ENCODE measurements around the gene ARSB.
A peak's percentile ranks its signal among the peaks of the same experiment; 100 is the strongest.

Gene ARSB

GRCh38 chr5:78843436-78843835 lies 141.7 kb downstream of the ARSB start:
- DNase-seq, result no peak
- 93% methylated on average over 1 of the region's 1 CpG for WGBS
- peaks cover 2% of the 10 kb centered on the region for H3K79me1 ChIP-seq (replicated peaks; ENCODE audit: low read length, poor library complexity, severe bottlenecking)
- no peak overlapping the region for H3K18ac ChIP-seq (ENCODE audit: low read depth in 1 of 2, low read length in 2 of 2)
- no peak overlapping the region for H4K91ac ChIP-seq (ENCODE audit: low read length)
- H3K4me2 ChIP-seq (ENCODE audit: low read length, poor library complexity, severe bottlenecking), result no peak overlapping the region
- H4K8ac ChIP-seq (ENCODE audit: low read length), result no peak overlapping the region
- no peaks in the 10 kb centered on the region for H3K27me3 ChIP-seq (ENCODE audit: control insufficient read depth in 1 of 2, insufficient read depth in 1 of 2, low read length in 2 of 2)
- peaks cover 0 to 2% of the 10 kb centered on the region in 2 experiments for H3K36me3 ChIP-seq (ENCODE audit: control insufficient read depth in 1 of 2, insufficient read depth in 2 of 2, low read depth in 1 of 2, low read length in 2 of 2)
- H3K9me3 ChIP-seq (ENCODE audit: control insufficient read depth, low read length), result no peaks in the 10 kb centered on the region
- peaks cover 3% of the 10 kb centered on the region for H3K4me1 ChIP-seq (ENCODE audit: control insufficient read depth, insufficient read depth, low read depth, low read length)
- H3K4me3 ChIP-seq (ENCODE audit: insufficient read depth in 1 of 2, low read depth in 1 of 2, low read length in 2 of 2), result no peak overlapping the region
- H2BK120ac ChIP-seq (ENCODE audit: low read depth, low read length), result no peak overlapping the region
- no peak overlapping the region for H3K23ac ChIP-seq (ENCODE audit: low read length in 2 of 2)
- no peak overlapping the region for H3K4ac ChIP-seq (ENCODE audit: low read depth in 1 of 2, low read length in 2 of 2)
- no peak overlapping the region for H2BK15ac ChIP-seq (ENCODE audit: low read depth, poor library complexity, severe bottlenecking)
- no peak overlapping the region for H2BK12ac ChIP-seq (ENCODE audit: low read length in 2 of 2)
- no peak overlapping the region for H2BK5ac ChIP-seq (ENCODE audit: low read depth, low read length, poor library complexity, severe bottlenecking)
- no peak overlapping the region for H2AK5ac ChIP-seq (ENCODE audit: low read length, severe bottlenecking)
- no peak overlapping the region for H3K9ac ChIP-seq (ENCODE audit: low read length)
- no peak overlapping the region for H3K27ac ChIP-seq (ENCODE audit: low read length, poor library complexity, severe bottlenecking)
- no peak overlapping the region for H3K14ac ChIP-seq (ENCODE audit: low read length in 2 of 2)
- H2AFZ ChIP-seq (ENCODE audit: low read depth, low read length), result no peak overlapping the region

- Histone ChIP-seq H3K4ac (ENCODE audit: low read depth in 1 of 2, low read length in 2 of 2) (no peak overlapping the region), H3K4me1 (ENCODE audit: control insufficient read depth, insufficient read depth, low read depth, low read length) (peaks cover 4% of the 10 kb centered on the region), H3K27me3 (ENCODE audit: control insufficient read depth in 1 of 2, insufficient read depth in 1 of 2, low read length in 2 of 2) (no peaks in the 10 kb centered on the region), H3K4me3 (ENCODE audit: insufficient read depth in 1 of 2, low read depth in 1 of 2, low read length in 2 of 2) (no peak overlapping the region), H2AK5ac (ENCODE audit: low read length, severe bottlenecking) (no peak overlapping the region), H3K27ac (ENCODE audit: low read length, poor library complexity, severe bottlenecking) (no peak overlapping the region), H4K8ac (ENCODE audit: low read length) (no peak overlapping the region), H2BK15ac (ENCODE audit: low read depth, poor library complexity, severe bottlenecking) (no peak overlapping the region), H3K9me3 (ENCODE audit: control insufficient read depth, low read length) (no peaks in the 10 kb centered on the region), H3K14ac (ENCODE audit: low read length in 2 of 2) (no peak overlapping the region), H2BK5ac (ENCODE audit: low read depth, low read length, poor library complexity, severe bottlenecking) (no peak overlapping the region), H3K9ac (ENCODE audit: low read length) (no peak overlapping the region), H2BK120ac (ENCODE audit: low read depth, low read length) (no peak overlapping the region), H3K23ac (ENCODE audit: low read length in 2 of 2) (no peak overlapping the region), H3K79me1 (replicated peaks; ENCODE audit: low read length, poor library complexity, severe bottlenecking) (peaks cover 2% of the 10 kb centered on the region), H3K36me3 (ENCODE audit: control insufficient read depth in 1 of 2, insufficient read depth in 2 of 2, low read depth in 1 of 2, low read length in 2 of 2) (peaks cover 0 to 7% of the 10 kb centered on the region in 2 experiments), H4K91ac (ENCODE audit: low read length) (no peak overlapping the region), H3K18ac (ENCODE audit: low read depth in 1 of 2, low read length in 2 of 2) (peak overlapping the region in 1 of 2 experiments; percentile 62), H3K4me2 (ENCODE audit: low read length, poor library complexity, severe bottlenecking) (no peak overlapping the region), H2BK12ac (ENCODE audit: low read length in 2 of 2) (no peak overlapping the region), H2AFZ (ENCODE audit: low read depth, low read length) (no peak overlapping the region)
- DNase-seq, result no peak
- no CpG with 5 or more reads among the region's 2 CpGs for WGBS
Observed at GRCh38 chr5:78841767-78842166, 143.3 kb downstream of the ARSB start.

GRCh38 chr5:78838753-78839152 lies 146.4 kb downstream of the ARSB start:
- Histone ChIP-seq H3K4me3 (ENCODE audit: insufficient read depth in 1 of 2, low read depth in 1 of 2, low read length in 2 of 2) (no peak overlapping the region), H3K18ac (ENCODE audit: low read depth in 1 of 2, low read length in 2 of 2) (no peak overlapping the region), H2BK120ac (ENCODE audit: low read depth, low read length) (no peak overlapping the region), H4K91ac (ENCODE audit: low read length) (no peak overlapping the region), H2BK12ac (ENCODE audit: low read length in 2 of 2) (no peak overlapping the region), H4K8ac (ENCODE audit: low read length) (no peak overlapping the region), H3K36me3 (ENCODE audit: control insufficient read depth in 1 of 2, insufficient read depth in 2 of 2, low read depth in 1 of 2, low read length in 2 of 2) (peaks cover 0 to 7% of the 10 kb centered on the region in 2 experiments), H3K79me1 (replicated peaks; ENCODE audit: low read length, poor library complexity, severe bottlenecking) (peaks cover 2% of the 10 kb centered on the region), H3K14ac (ENCODE audit: low read length in 2 of 2) (peak overlapping the region in 1 of 2 experiments; percentile 19), H2AK5ac (ENCODE audit: low read length, severe bottlenecking) (no peak overlapping the region), H2AFZ (ENCODE audit: low read depth, low read length) (no peak overlapping the region), H3K27me3 (ENCODE audit: control insufficient read depth in 1 of 2, insufficient read depth in 1 of 2, low read length in 2 of 2) (no peaks in the 10 kb centered on the region), H3K27ac (ENCODE audit: low read length, poor library complexity, severe bottlenecking) (no peak overlapping the region), H2BK15ac (ENCODE audit: low read depth, poor library complexity, severe bottlenecking) (no peak overlapping the region), H3K4me1 (ENCODE audit: control insufficient read depth, insufficient read depth, low read depth, low read length) (peaks cover 7% of the 10 kb centered on the region), H3K4ac (ENCODE audit: low read depth in 1 of 2, low read length in 2 of 2) (no peak overlapping the region), H3K9ac (ENCODE audit: low read length) (no peak overlapping the region), H3K4me2 (ENCODE audit: low read length, poor library complexity, severe bottlenecking) (no peak overlapping the region), H2BK5ac (ENCODE audit: low read depth, low read length, poor library complexity, severe bottlenecking) (no peak overlapping the region), H3K23ac (ENCODE audit: low read length in 2 of 2) (no peak overlapping the region), H3K9me3 (ENCODE audit: control insufficient read depth, low read length) (no peaks in the 10 kb centered on the region)
- WGBS, result 98% methylated on average over 3 of the region's 3 CpGs
- no peak for DNase-seq

GRCh38 chr5:78837836-78838235 lies 147.3 kb downstream of the ARSB start:
- Histone ChIP-seq H3K18ac (ENCODE audit: low read depth in 1 of 2, low read length in 2 of 2) (no peak overlapping the region), H3K27ac (ENCODE audit: low read length, poor library complexity, severe bottlenecking) (no peak overlapping the region), H3K4me3 (ENCODE audit: insufficient read depth in 1 of 2, low read depth in 1 of 2, low read length in 2 of 2) (no peak overlapping the region), H3K4me1 (ENCODE audit: control insufficient read depth, insufficient read depth, low read depth, low read length) (peaks cover 4% of the 10 kb centered on the region), H3K4me2 (ENCODE audit: low read length, poor library complexity, severe bottlenecking) (no peak overlapping the region), H3K9ac (ENCODE audit: low read length) (no peak overlapping the region), H3K36me3 (ENCODE audit: control insufficient read depth in 1 of 2, insufficient read depth in 2 of 2, low read depth in 1 of 2, low read length in 2 of 2) (peaks cover 0 to 7% of the 10 kb centered on the region in 2 experiments), H2BK120ac (ENCODE audit: low read depth, low read length) (no peak overlapping the region), H3K79me1 (replicated peaks; ENCODE audit: low read length, poor library complexity, severe bottlenecking) (peaks cover 2% of the 10 kb centered on the region), H2AFZ (ENCODE audit: low read depth, low read length) (no peak overlapping the region), H2BK15ac (ENCODE audit: low read depth, poor library complexity, severe bottlenecking) (no peak overlapping the region), H3K14ac (ENCODE audit: low read length in 2 of 2) (no peak overlapping the region), H3K9me3 (ENCODE audit: control insufficient read depth, low read length) (no peaks in the 10 kb centered on the region), H3K23ac (ENCODE audit: low read length in 2 of 2) (no peak overlapping the region), H4K8ac (ENCODE audit: low read length) (no peak overlapping the region), H3K4ac (ENCODE audit: low read depth in 1 of 2, low read length in 2 of 2) (no peak overlapping the region), H3K27me3 (ENCODE audit: control insufficient read depth in 1 of 2, insufficient read depth in 1 of 2, low read length in 2 of 2) (no peaks in the 10 kb centered on the region), H2AK5ac (ENCODE audit: low read length, severe bottlenecking) (no peak overlapping the region), H2BK12ac (ENCODE audit: low read length in 2 of 2) (no peak overlapping the region), H2BK5ac (ENCODE audit: low read depth, low read length, poor library complexity, severe bottlenecking) (no peak overlapping the region), H4K91ac (ENCODE audit: low read length) (no peak overlapping the region)
- 83% methylated on average over 5 of the region's 5 CpGs for WGBS
- DNase-seq, result no peak
